Measurements from ENCODE around the gene STYXL1. TPM values are rescaled to one million over a fixed set of nuclear protein-coding genes. Genes with fewer than 3 reads are reported as not detected.

Gene STYXL1
- total RNA-seq, 1 experiment from 2014 or later: 42.3 TPM

DNA sequence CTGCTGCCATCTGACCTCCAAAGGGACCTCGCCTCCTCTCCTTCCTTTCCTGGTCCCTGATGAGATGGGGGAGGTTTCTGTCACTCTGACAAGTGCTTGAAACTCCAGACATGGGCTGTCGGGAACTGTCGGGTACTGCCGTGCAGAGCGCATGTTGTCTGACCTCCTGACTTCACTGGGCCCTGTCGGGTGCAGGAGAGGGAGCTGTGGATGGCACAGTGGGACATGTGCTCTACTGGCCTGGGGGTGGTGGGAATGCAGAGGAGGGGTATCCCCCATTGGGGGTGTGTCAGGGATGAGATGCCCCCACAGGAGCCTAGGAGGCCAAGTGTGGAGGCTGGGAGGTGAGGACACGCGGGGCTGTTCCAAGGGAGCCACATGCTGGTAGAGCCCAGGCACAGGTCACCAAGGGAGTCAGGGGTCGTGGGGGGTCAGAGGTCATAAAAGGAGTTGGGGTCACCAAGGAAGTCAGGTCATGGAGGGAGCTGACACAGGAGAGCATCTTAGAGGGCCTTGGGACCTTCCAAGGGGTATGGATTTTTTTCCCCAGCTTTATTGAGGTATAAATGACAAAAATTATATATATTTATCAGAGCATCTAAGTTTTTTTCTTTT, 84.3 kb downstream of the STYXL1 start:
- H3K4me1 ChIP-seq: peaks cover 15% of the 10 kb centered on the region
- no peak overlapping the region for H3K4me3 Mint-ChIP-seq (ENCODE audit: unreplicated experiment)
- H3K36me3 ChIP-seq (ENCODE audit: control insufficient read depth, insufficient read depth, low read length): peaks cover under 1% of the 10 kb centered on the region
- intact Hi-C loops (cut with micrococcal nuclease; ENCODE audit: unreplicated experiment): no loop called here
- TF ChIP-seq, protein P1, sequence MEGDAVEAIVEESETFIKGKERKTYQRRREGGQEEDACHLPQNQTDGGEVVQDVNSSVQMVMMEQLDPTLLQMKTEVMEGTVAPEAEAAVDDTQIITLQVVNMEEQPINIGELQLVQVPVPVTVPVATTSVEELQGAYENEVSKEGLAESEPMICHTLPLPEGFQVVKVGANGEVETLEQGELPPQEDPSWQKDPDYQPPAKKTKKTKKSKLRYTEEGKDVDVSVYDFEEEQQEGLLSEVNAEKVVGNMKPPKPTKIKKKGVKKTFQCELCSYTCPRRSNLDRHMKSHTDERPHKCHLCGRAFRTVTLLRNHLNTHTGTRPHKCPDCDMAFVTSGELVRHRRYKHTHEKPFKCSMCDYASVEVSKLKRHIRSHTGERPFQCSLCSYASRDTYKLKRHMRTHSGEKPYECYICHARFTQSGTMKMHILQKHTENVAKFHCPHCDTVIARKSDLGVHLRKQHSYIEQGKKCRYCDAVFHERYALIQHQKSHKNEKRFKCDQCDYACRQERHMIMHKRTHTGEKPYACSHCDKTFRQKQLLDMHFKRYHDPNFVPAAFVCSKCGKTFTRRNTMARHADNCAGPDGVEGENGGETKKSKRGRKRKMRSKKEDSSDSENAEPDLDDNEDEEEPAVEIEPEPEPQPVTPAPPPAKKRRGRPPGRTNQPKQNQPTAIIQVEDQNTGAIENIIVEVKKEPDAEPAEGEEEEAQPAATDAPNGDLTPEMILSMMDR (IDR thresholded peaks at IDR 0.05; ENCODE audit: insufficient read depth in 1 of 2, low read depth in 1 of 2, low read length in 1 of 2, severe bottlenecking in 1 of 2, unreplicated experiment in 1 of 2): no peak
- H3K27me3 Mint-ChIP-seq (ENCODE audit: insufficient read depth, unreplicated experiment): no peaks in the 10 kb centered on the region
- H3K9me3 Mint-ChIP-seq (ENCODE audit: unreplicated experiment): no peaks in the 10 kb centered on the region
- no peak for DNase-seq
- H3K27me3 ChIP-seq (replicated peaks; ENCODE audit: control insufficient read depth, insufficient read depth, low read length): no peaks in the 10 kb centered on the region
- CTCF ChIA-PET: no interaction called here
- no TSS peak for BruUV-seq (replicated peaks)
- POLR2A ChIA-PET: no interaction called here
- H3K4me1 Mint-ChIP-seq (ENCODE audit: low read depth, unreplicated experiment): peaks cover 11% of the 10 kb centered on the region
- no peaks in the 10 kb centered on the region for H3K9me3 ChIP-seq
- H3K36me3 Mint-ChIP-seq (ENCODE audit: insufficient read depth, unreplicated experiment): peaks cover 36% of the 10 kb centered on the region
- peak overlapping the region; percentile 16 for H3K27ac Mint-ChIP-seq (ENCODE audit: unreplicated experiment)
- no peak overlapping the region for H3K4me3 ChIP-seq (ENCODE audit: low read depth, low read length)

- intact Hi-C loops (cut with micrococcal nuclease; ENCODE audit: unreplicated experiment): no loop called here
- TF ChIP-seq, protein P1 (IDR thresholded peaks at IDR 0.05; ENCODE audit: insufficient read depth in 1 of 2, low read depth in 1 of 2, low read length in 1 of 2, severe bottlenecking in 1 of 2, unreplicated experiment in 1 of 2): no peak
- H3K4me3 ChIP-seq (ENCODE audit: low read depth, low read length): no peak overlapping the region
- no peaks in the 10 kb centered on the region for H3K27me3 Mint-ChIP-seq (ENCODE audit: insufficient read depth, unreplicated experiment)
- CTCF ChIA-PET: no interaction called here
- H3K36me3 Mint-ChIP-seq (ENCODE audit: insufficient read depth, unreplicated experiment): peaks cover 42% of the 10 kb centered on the region
- H3K4me3 Mint-ChIP-seq (ENCODE audit: unreplicated experiment): no peak overlapping the region
- no peaks in the 10 kb centered on the region for H3K9me3 Mint-ChIP-seq (ENCODE audit: unreplicated experiment)
- H3K4me1 Mint-ChIP-seq (ENCODE audit: low read depth, unreplicated experiment): peaks cover 12% of the 10 kb centered on the region
- peaks cover 2% of the 10 kb centered on the region; the same call in 1 of the 2 replicates for H3K36me3 ChIP-seq (ENCODE audit: control insufficient read depth, insufficient read depth, low read length)
- no peaks in the 10 kb centered on the region for H3K27me3 ChIP-seq (replicated peaks; ENCODE audit: control insufficient read depth, insufficient read depth, low read length)
- no peak for DNase-seq
- POLR2A ChIA-PET: no interaction called here
- H3K4me1 ChIP-seq: peaks cover 22% of the 10 kb centered on the region
- no peaks in the 10 kb centered on the region for H3K9me3 ChIP-seq
- H3K27ac Mint-ChIP-seq (ENCODE audit: unreplicated experiment): peak overlapping the region; percentile 16
- no TSS peak for BruUV-seq (replicated peaks)
Observed at GRCh38 chr7:75962607-75963380, 85.0 kb downstream of the STYXL1 start.

DNA sequence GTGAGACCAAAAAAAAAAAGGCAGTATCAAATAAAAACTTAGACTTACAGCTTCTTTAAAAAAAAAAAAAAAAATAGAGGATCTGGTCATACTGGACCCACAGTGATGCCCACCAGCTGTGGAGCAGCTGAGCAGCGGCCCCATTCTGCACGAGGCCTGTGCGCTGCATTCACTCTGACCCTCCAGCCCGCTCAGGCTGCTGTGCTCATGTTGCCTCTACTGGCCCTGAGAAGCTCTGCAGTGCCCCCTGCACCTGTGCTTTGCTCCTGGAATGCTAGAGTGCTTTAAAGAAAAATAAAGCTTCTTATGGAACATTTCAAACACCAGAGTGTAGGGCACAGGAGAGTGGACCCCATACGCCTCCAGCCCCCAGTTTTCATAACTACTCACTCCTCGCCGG, 86.6 kb downstream of the STYXL1 start:
- Histone ChIP-seq H3K4me3 (ENCODE audit: low read depth, low read length) (no peak overlapping the region), H3K9me3 (0 out of 2 replicates have a peak, but pooled peaks cover 2% of the 10 kb centered on the region), H3K27me3 (replicated peaks; ENCODE audit: control insufficient read depth, insufficient read depth, low read length) (no peaks in the 10 kb centered on the region), H3K36me3 (ENCODE audit: control insufficient read depth, insufficient read depth, low read length) (peaks cover 3% of the 10 kb centered on the region; the same call in 1 of the 2 replicates), H3K4me1 (peaks cover 37% of the 10 kb centered on the region)
- DNase-seq: no peak
- TF ChIP-seq, protein P1 (IDR thresholded peaks at IDR 0.05; ENCODE audit: insufficient read depth in 1 of 2, low read depth in 1 of 2, low read length in 1 of 2, severe bottlenecking in 1 of 2, unreplicated experiment in 1 of 2): peak in 1 of 2 experiments; percentile 47
- ChIA-PET POLR2A (no interaction called here), CTCF (interaction anchor here (0.6 to 1.5 kb wide), 6 partner anchors 23 to 197 kb away, joined by 3 to 11 read pairs (median 4); no protein-coding TSS in a partner anchor)
- no TSS peak for BruUV-seq (replicated peaks)
- H3K36me3 Mint-ChIP-seq (ENCODE audit: insufficient read depth, unreplicated experiment): peaks cover 58% of the 10 kb centered on the region
- H3K4me1 Mint-ChIP-seq (ENCODE audit: low read depth, unreplicated experiment): peaks cover 20% of the 10 kb centered on the region
- H3K27ac Mint-ChIP-seq (ENCODE audit: unreplicated experiment): no peak overlapping the region
- no peaks in the 10 kb centered on the region for H3K27me3 Mint-ChIP-seq (ENCODE audit: insufficient read depth, unreplicated experiment)
- H3K4me3 Mint-ChIP-seq (ENCODE audit: unreplicated experiment): no peak overlapping the region
- no peaks in the 10 kb centered on the region for H3K9me3 Mint-ChIP-seq (ENCODE audit: unreplicated experiment)
- intact Hi-C loops (cut with micrococcal nuclease; ENCODE audit: unreplicated experiment): no loop called here
